Measurements from ENCODE around the gene MAEL. TPM values are rescaled to one million over a fixed set of nuclear protein-coding genes. Genes with fewer than 3 reads are reported as not detected.

MAEL gene
- total and polyA plus RNA-seq, 2 experiments from 2014 or later: 0.76 to 0.95 TPM

- peak within 1 kb of the TSS; percentile 96 for H3K4me2 ChIP-seq
- no peak within 1 kb of the TSS for H3K27ac ChIP-seq (ENCODE audit: low read depth)
- no peaks in the 10 kb centered on the region for H3K9me2 ChIP-seq (ENCODE audit: insufficient read depth)
- H3K4me3 Mint-ChIP-seq: peak within 1 kb of the TSS; percentile 81
- no peak within 1 kb of the TSS for H3K27ac Mint-ChIP-seq
- peak; percentile 81 for DNase-seq (ENCODE audit: low spot score)
- no peaks in the 10 kb centered on the region for H3K9me3 Mint-ChIP-seq
- no peaks in the 10 kb centered on the region for H3K79me2 ChIP-seq (replicated peaks; ENCODE audit: insufficient read depth)
- peaks cover 27% of the 10 kb centered on the region for H3K4me1 ChIP-seq (ENCODE audit: insufficient read depth)
- no peaks in the 10 kb centered on the region for H3K36me3 ChIP-seq (ENCODE audit: insufficient read depth)
- peaks cover 77% of the 10 kb centered on the region for H3K27me3 ChIP-seq (ENCODE audit: insufficient read depth)
- peaks cover 51% of the 10 kb centered on the region for H3K27me3 Mint-ChIP-seq (ENCODE audit: insufficient read depth, low read depth, poor library complexity)
- TF ChIP-seq NANOG (IDR thresholded peaks at IDR 0.05; ENCODE audit: borderline replicate concordance) (no peak), JUNB (IDR thresholded peaks at IDR 0.05; ENCODE audit: unreplicated experiment) (no peak), CREB1 (CRISPR knock-in tag; IDR thresholded peaks at IDR 0.05; ENCODE audit: low read depth) (no peak), CTCF (conservative IDR thresholded peaks at IDR 0.05; ENCODE audit: low read depth in 2 of 2) (peak in 1 of 2 experiments; percentile 24; a peak in 1 of 4 replicates), ZNF114 (CRISPR knock-in tag; IDR thresholded peaks at IDR 0.05) (no peak), ZNF331 (CRISPR knock-in tag; IDR thresholded peaks at IDR 0.05; ENCODE audit: low read depth) (no peak), EZH2 (IDR thresholded peaks at IDR 0.05; ENCODE audit: low read depth, unreplicated experiment) (peak; percentile 74)
- peak within 1 kb of the TSS; percentile 78 for H3K4me3 ChIP-seq
- peak within 1 kb of the TSS; percentile 97 for H2AFZ ChIP-seq
- H3F3A ChIP-seq (replicated peaks; ENCODE audit: low read depth): no peaks in the 10 kb centered on the region; the same call in 1 of the 2 replicates
- peak; percentile 82 for ATAC-seq
- H3K4me1 Mint-ChIP-seq: peaks cover 25% of the 10 kb centered on the region
- no peaks in the 10 kb centered on the region; the same call in 2 of the 3 replicates for H3K36me3 Mint-ChIP-seq (ENCODE audit: low read depth)
- no peaks in the 10 kb centered on the region for H4K20me1 ChIP-seq (replicated peaks; ENCODE audit: insufficient read depth)
These were observed 13.5 kb upstream of the MAEL start, which contains the start of gene ILDR2 for GRCh38 chr1:166975361-166976129. Gene ILDR2, minus strand, starts transcription at chr1:166975540. Its CDS starts 272 bp downstream, at chr1:166975268.

GRCh38 chr1:166977951-166978350, 11.1 kb upstream of the MAEL start:
- H3K4me1 Mint-ChIP-seq: peaks cover 13% of the 10 kb centered on the region
- Histone ChIP-seq H3F3A (replicated peaks; ENCODE audit: low read depth) (no peaks in the 10 kb centered on the region; the same call in 1 of the 2 replicates), H3K4me2 (no peak overlapping the region), H3K9me2 (ENCODE audit: insufficient read depth) (no peaks in the 10 kb centered on the region), H2AFZ (no peak overlapping the region), H3K27ac (ENCODE audit: low read depth) (no peak overlapping the region), H4K20me1 (replicated peaks; ENCODE audit: insufficient read depth) (no peaks in the 10 kb centered on the region), H3K4me1 (ENCODE audit: insufficient read depth) (peaks cover 11% of the 10 kb centered on the region; the same call in 1 of the 2 replicates), H3K79me2 (replicated peaks; ENCODE audit: insufficient read depth) (no peaks in the 10 kb centered on the region), H3K27me3 (ENCODE audit: insufficient read depth) (peaks cover 63% of the 10 kb centered on the region), H3K4me3 (no peak overlapping the region), H3K36me3 (ENCODE audit: insufficient read depth) (no peaks in the 10 kb centered on the region)
- no peak overlapping the region for H3K4me3 Mint-ChIP-seq
- H3K27ac Mint-ChIP-seq: no peak overlapping the region
- no peaks in the 10 kb centered on the region for H3K36me3 Mint-ChIP-seq (ENCODE audit: low read depth)
- no peak for ATAC-seq
- H3K27me3 Mint-ChIP-seq (ENCODE audit: insufficient read depth, low read depth, poor library complexity): peaks cover 41% of the 10 kb centered on the region
- no peak for DNase-seq (ENCODE audit: low spot score)
- H3K9me3 Mint-ChIP-seq: no peaks in the 10 kb centered on the region
- no peak for TF ChIP-seq EZH2 (IDR thresholded peaks at IDR 0.05; ENCODE audit: low read depth, unreplicated experiment)
- TF ChIP-seq REST (IDR thresholded peaks at IDR 0.05; ENCODE audit: unreplicated experiment): no peak
- TF ChIP-seq NANOG (IDR thresholded peaks at IDR 0.05; ENCODE audit: borderline replicate concordance): no peak
- no peak for TF ChIP-seq JUNB (IDR thresholded peaks at IDR 0.05; ENCODE audit: unreplicated experiment)
- TF ChIP-seq CTCF (conservative IDR thresholded peaks at IDR 0.05; ENCODE audit: low read depth in 2 of 2): no peak
- TF ChIP-seq CREB1 (CRISPR knock-in tag; IDR thresholded peaks at IDR 0.05; ENCODE audit: low read depth): no peak
- no peak for TF ChIP-seq POLR2AphosphoS5 (IDR thresholded peaks at IDR 0.05; ENCODE audit: low read depth)
